Left lung (tissue), 10 donors: ENCODE data around the gene WNT1. TPM values are rescaled to one million over a fixed set of nuclear protein-coding genes. Genes with fewer than 3 reads are reported as not detected.

ENCODE experiments used
- ATAC-seq: fragments of 200-7000 bp; cut with Tn5 transposase; one replicate; pipeline ENCODE4 v1.9.1; 2020; ENCODE audit warnings: moderate library complexity
- DNase-seq, 4 donors: peaks; one replicate each; pipeline ENCODE4 v3.0.0-alpha.2; 2013 to 2020
- H3K27ac ChIP-seq, 2 donors: fragments of 200-600 bp; sonication (generic) in 1 of 2; one replicate each; pipeline versions ENCODE4 v1.5.0 to v1.8.0; 2020 to 2021
- H3K27me3 ChIP-seq, 2 donors: fragments of 200-600 bp; sonication (generic) in 1 of 2; one replicate each; pipeline versions ENCODE4 v1.5.0 to v1.8.0; 2020 to 2021
- H3K36me3 ChIP-seq, 2 donors: fragments of 200-600 bp; sonication (generic) in 1 of 2; one replicate each; pipeline versions ENCODE4 v1.5.0 to v1.8.0; 2020 to 2021
- H3K4me1 ChIP-seq, 2 donors: fragments of 200-600 bp; one replicate each; pipeline ENCODE4 v1.8.0; 2021
- H3K4me3 ChIP-seq, 2 donors: fragments of 200-600 bp; sonication (generic) in 1 of 2; one replicate each; pipeline versions ENCODE4 v1.5.0 to v1.8.0; 2020 to 2021; ENCODE audit warnings: mild to moderate bottlenecking in 1 of 2
- H3K9me3 ChIP-seq, 2 donors: fragments of 200-600 bp; sonication (generic) in 1 of 2; one replicate each; pipeline versions ENCODE4 v1.5.0 to v1.8.0; 2020 to 2021
- intact Hi-C, 2 donors: fragments of 100-400 bp; cut with DNase I; formaldehyde crosslinking; loops; one replicate each; pipeline versions ENCODE4 v1.11.2 to v1.14.2; 2022
- polyA plus RNA-seq, 6 donors: library from polyadenylated mRNA; unstranded; fragments of 120-200 nt; gene quantifications; one replicate each; pipeline ENCODE4 v1.2.1, GENCODE V29; 2013; ENCODE audit not compliant: insufficient read length in 6 of 6
- total RNA-seq, 2 donors: library from RNA; stranded (reverse); fragmentation: NEBNext Ultra II Directional; extraction: Animal tissue kit (Norgen Biotek cat#: 25700); gene quantifications; one replicate each; pipeline ENCODE4 v1.2.1, GENCODE V29; 2021
- TF ChIP-seq, protein P1 (sequence below), 2 donors: fragments of 200-600 bp; sonication (generic) in 1 of 2; IDR thresholded peaks; one replicate each; pipeline versions ENCODE4 v1.5.0 to v1.8.0; 2021; ENCODE audit warnings: antibody characterized with exemption in 2 of 2
- donor health status: DM: no; HTN: yes; CAD: no.
- donor health status: DM: no; HTN: no; CAD: no.

The WNT1 gene
- total and polyA plus RNA-seq, 8 donors: not detected

DNA sequence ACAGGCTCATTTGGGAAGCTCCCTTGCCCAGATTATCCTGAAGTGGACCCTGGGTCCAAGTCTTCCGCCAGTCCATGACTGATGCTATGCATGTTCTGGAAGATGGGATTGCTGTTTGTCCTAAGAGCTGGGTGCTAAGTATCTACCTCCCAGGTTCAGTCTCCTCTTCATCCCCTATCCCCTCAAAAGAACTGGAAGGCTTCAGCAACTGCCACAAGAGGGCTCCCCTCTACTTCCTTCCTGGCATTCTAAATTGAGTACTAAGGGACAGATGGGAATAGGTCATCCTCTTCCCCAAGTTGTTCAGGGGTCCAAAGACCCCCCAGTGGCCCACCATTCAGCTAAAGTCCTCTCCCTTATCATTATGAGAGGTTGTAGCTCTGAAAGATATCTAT lies 43.8 kb upstream of the WNT1 start:
- H3K4me3 ChIP-seq: no peak overlapping the region
- DNase-seq (no peak), ATAC-seq (no peak)
- no peaks in the 10 kb centered on the region for H3K4me1 ChIP-seq
- no peaks in the 10 kb centered on the region for H3K27me3 ChIP-seq
- TF ChIP-seq, protein P1, sequence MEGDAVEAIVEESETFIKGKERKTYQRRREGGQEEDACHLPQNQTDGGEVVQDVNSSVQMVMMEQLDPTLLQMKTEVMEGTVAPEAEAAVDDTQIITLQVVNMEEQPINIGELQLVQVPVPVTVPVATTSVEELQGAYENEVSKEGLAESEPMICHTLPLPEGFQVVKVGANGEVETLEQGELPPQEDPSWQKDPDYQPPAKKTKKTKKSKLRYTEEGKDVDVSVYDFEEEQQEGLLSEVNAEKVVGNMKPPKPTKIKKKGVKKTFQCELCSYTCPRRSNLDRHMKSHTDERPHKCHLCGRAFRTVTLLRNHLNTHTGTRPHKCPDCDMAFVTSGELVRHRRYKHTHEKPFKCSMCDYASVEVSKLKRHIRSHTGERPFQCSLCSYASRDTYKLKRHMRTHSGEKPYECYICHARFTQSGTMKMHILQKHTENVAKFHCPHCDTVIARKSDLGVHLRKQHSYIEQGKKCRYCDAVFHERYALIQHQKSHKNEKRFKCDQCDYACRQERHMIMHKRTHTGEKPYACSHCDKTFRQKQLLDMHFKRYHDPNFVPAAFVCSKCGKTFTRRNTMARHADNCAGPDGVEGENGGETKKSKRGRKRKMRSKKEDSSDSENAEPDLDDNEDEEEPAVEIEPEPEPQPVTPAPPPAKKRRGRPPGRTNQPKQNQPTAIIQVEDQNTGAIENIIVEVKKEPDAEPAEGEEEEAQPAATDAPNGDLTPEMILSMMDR (IDR thresholded peaks at IDR 0.05): no peak
- H3K27ac ChIP-seq: peak overlapping the region in 1 of 2 donors; percentile 15
- peaks cover 0 to 86% of the 10 kb centered on the region in 2 donors for H3K36me3 ChIP-seq
- H3K9me3 ChIP-seq: no peaks in the 10 kb centered on the region
- intact Hi-C loops: no loop called here

DNA sequence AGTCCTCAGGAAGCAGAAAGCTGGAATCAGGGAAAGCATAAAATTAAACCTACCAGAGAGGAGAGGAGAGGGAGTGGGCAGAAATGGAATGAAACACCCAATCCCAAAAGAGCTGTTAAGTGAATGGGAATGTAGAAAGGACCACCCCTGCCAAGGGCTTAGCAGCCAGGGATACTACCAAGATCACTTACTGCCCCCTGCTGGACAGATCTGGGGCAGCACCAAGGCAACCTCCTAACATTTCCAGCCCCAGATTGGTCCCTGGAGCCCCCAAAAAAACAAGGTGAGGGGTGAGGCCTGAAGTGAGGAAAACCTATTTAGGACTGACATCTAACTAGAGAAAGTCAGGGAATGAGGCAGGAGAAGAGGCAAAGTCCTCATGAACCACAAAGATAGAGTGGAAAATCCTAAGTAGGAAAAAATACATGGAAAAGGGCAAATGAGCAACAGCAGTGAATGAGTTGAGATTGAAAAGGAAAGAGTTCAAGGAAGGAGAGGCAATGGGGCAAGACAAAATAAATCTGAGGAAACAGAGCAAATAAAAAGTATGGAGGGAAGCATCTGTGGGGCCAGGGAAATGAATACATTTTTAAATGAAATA lies 41.6 kb upstream of the WNT1 start:
- Histone ChIP-seq H3K27me3 (no peaks in the 10 kb centered on the region), H3K4me3 (no peak overlapping the region), H3K4me1 (peaks cover 0 to 8% of the 10 kb centered on the region in 2 donors), H3K27ac (no peak overlapping the region), H3K36me3 (peaks cover 0 to 88% of the 10 kb centered on the region in 2 donors), H3K9me3 (no peaks in the 10 kb centered on the region)
- intact Hi-C loops: no loop called here
- DNase-seq: peak in 3 of 4 donors; percentile 43 to 76 (median 60)
- peak; percentile 88 for ATAC-seq
- TF ChIP-seq, protein P1 (IDR thresholded peaks at IDR 0.05): peak; percentile 87 to 89

DNA sequence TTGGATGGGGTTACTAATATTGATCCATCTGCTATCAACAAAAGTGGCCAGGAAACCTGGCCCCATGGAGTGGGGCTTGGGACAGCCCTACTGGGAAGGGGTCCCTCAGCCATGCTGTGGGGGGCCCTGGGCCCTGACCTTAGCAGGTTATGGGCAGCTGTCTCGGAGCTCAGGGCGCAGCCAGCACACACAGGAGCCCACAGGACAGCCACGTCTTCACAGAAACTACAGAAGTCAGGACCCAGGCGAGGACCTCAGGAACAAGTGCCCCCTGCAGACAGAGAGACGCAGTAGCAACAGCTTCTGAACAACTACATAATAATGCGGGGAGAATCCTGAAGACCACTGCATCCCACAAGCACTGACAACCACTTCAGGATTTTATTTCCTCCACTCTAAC lies 41.0 kb upstream of the WNT1 start:
- H3K9me3 ChIP-seq: no peaks in the 10 kb centered on the region
- ATAC-seq (no peak), DNase-seq (peak in 1 of 4 donors; percentile 26)
- intact Hi-C loops: no loop called here
- peaks cover 0 to 8% of the 10 kb centered on the region in 2 donors for H3K4me1 ChIP-seq
- no peak overlapping the region for H3K4me3 ChIP-seq
- no peak overlapping the region for H3K27ac ChIP-seq
- peaks cover 0 to 84% of the 10 kb centered on the region in 2 donors for H3K36me3 ChIP-seq
- no peaks in the 10 kb centered on the region for H3K27me3 ChIP-seq
- TF ChIP-seq, protein P1 (IDR thresholded peaks at IDR 0.05): no peak

DNA sequence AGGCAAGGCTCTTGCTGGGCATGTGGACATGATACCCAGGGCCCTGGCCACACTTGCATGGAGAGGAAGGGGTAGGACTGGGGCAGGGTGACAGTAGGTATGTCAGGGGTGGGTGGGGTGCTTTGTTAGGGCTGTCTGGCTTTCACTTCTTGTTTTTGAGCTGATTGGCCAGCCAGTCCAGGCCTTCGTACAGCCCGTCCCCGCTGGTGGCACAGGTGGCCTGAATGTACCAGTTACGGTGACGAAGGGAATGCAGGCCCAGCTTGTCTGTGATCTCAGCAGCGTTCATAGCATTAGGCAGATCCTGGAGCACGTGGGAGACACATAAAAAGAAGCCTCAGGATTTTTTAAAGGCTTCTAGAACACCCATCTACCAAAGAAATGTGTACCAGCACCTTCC lies 39.3 kb upstream of the WNT1 start:
- ATAC-seq (no peak), DNase-seq (no peak)
- H3K36me3 ChIP-seq: peaks cover 0 to 68% of the 10 kb centered on the region in 2 donors

DNA sequence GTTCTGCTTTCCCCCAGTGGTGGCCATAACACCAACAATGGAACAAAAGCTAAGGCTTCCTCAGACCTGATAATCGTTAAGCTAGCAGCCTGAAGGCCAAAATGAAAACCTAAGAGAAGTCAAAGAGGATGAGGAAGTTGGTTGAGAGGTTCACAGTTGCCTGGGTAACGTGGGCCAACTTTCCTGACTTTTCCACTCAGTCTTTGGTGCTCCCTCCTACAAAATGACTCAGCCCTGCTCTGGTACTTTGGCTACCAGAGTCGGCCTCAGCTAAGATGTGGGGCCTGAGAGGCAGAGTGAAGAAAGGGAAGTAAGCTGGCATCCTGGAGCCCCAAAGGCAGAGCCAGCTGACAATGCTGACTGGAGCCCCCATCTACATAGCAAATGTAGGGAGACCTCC lies 37.9 kb upstream of the WNT1 start:
- H3K4me3 ChIP-seq: no peak overlapping the region
- H3K27me3 ChIP-seq: no peaks in the 10 kb centered on the region
- peaks cover 0 to 57% of the 10 kb centered on the region in 2 donors for H3K36me3 ChIP-seq
- TF ChIP-seq, protein P1 (IDR thresholded peaks at IDR 0.05): no peak
- intact Hi-C loops: no loop called here
- H3K27ac ChIP-seq: no peak overlapping the region
- no peak for DNase-seq
- no peaks in the 10 kb centered on the region for H3K9me3 ChIP-seq
- H3K4me1 ChIP-seq: peaks cover 0 to 8% of the 10 kb centered on the region in 2 donors
- ATAC-seq: peak; percentile 29

More for the DNA sequence above, 39.3 kb upstream of the WNT1 start:
- no peak overlapping the region for H3K27ac ChIP-seq
- TF ChIP-seq, protein P1 (IDR thresholded peaks at IDR 0.05): no peak
- no peaks in the 10 kb centered on the region for H3K9me3 ChIP-seq
- no peaks in the 10 kb centered on the region for H3K27me3 ChIP-seq
- H3K4me1 ChIP-seq: peaks cover 0 to 8% of the 10 kb centered on the region in 2 donors
- H3K4me3 ChIP-seq: no peak overlapping the region
- intact Hi-C loops: no loop called here
